H9 (cell line): Measurements from ENCODE around the gene UNC79. TPM values are rescaled to one million over a fixed set of nuclear protein-coding genes. Genes with fewer than 3 reads are reported as not detected.

Experiments used
- DNase-seq: peaks from one replicate; pipeline ENCODE4 v3.0.0-alpha.2; 2017
- H2AFZ ChIP-seq: one replicate; pipeline ENCODE4 v1.6.1; 2013; ENCODE audit warnings: mild to moderate bottlenecking, low read length, control low read depth, moderate library complexity
- H2AK5ac ChIP-seq: 2 replicates; pipeline ENCODE4 v1.6.1; 2013; ENCODE audit warnings: low read length, control low read depth, mixed read lengths; ENCODE audit not compliant: insufficient read length
- H2BK120ac ChIP-seq: one replicate; pipeline ENCODE4 v1.6.1; 2013; ENCODE audit warnings: low read depth, mild to moderate bottlenecking, low read length, control low read depth, inconsistent platforms; ENCODE audit not compliant: poor library complexity, severe bottlenecking
- H2BK12ac ChIP-seq: 2 replicates; pipeline ENCODE4 v1.6.1; 2013; ENCODE audit warnings: low read length, control low read depth, mixed read lengths, low read depth; ENCODE audit not compliant: insufficient read length
- H2BK15ac ChIP-seq: 2 replicates; pipeline ENCODE4 v1.6.1; 2013; ENCODE audit warnings: low read depth, low read length, control low read depth
- H2BK20ac ChIP-seq: one replicate; pipeline ENCODE4 v1.6.1; 2013; ENCODE audit warnings: low read depth, mild to moderate bottlenecking, low read length, control low read depth, inconsistent platforms; ENCODE audit not compliant: poor library complexity, severe bottlenecking
- H2BK5ac ChIP-seq: 2 replicates; pipeline ENCODE4 v1.6.1; 2013; ENCODE audit warnings: low read length, control low read depth, mixed read lengths; ENCODE audit not compliant: insufficient read length
- H3K14ac ChIP-seq: 2 replicates; pipeline ENCODE4 v1.6.1; 2013; ENCODE audit warnings: low read length, control low read depth; ENCODE audit not compliant: insufficient read depth
- H3K18ac ChIP-seq: 2 replicates; pipeline ENCODE4 v1.6.1; 2013; ENCODE audit warnings: low read depth, mild to moderate bottlenecking, mixed read lengths, low read length, control low read depth; ENCODE audit not compliant: insufficient read length
- H3K23ac ChIP-seq: 2 replicates; pipeline ENCODE4 v1.6.1; 2013; ENCODE audit warnings: low read length, control low read depth, mixed read lengths, low read depth; ENCODE audit not compliant: insufficient read length
- H3K23me2 ChIP-seq: 2 replicates; pipeline ENCODE4 v1.6.1; 2013; ENCODE audit warnings: low read depth, mild to moderate bottlenecking, mixed read lengths, low read length, control low read depth; ENCODE audit not compliant: insufficient read length, poor library complexity, severe bottlenecking
- H3K27ac ChIP-seq: 2 replicates; pipeline ENCODE4 v1.5.1; 2013; ENCODE audit warnings: low read length, control low read depth, mixed read lengths, low read depth; ENCODE audit not compliant: insufficient read length
- H3K27me3 ChIP-seq: 2 replicates; pipeline ENCODE4 v1.6.1; 2013; ENCODE audit warnings: low read length, control low read depth, inconsistent platforms; ENCODE audit not compliant: insufficient read depth
- H3K4ac ChIP-seq: 2 replicates; pipeline ENCODE4 v1.6.1; 2013; ENCODE audit warnings: low read depth, mild to moderate bottlenecking, control low read depth, inconsistent platforms, low read length, moderate library complexity
- H3K4me1 ChIP-seq: 2 replicates; pipeline ENCODE4 v1.6.1; 2013; ENCODE audit warnings: low read length, control low read depth, inconsistent platforms; ENCODE audit not compliant: insufficient read depth
- H3K4me2 ChIP-seq: 2 replicates; pipeline ENCODE4 v1.6.1; 2013; ENCODE audit warnings: low read length, control low read depth, mixed read lengths; ENCODE audit not compliant: insufficient read length, insufficient read depth
- H3K56ac ChIP-seq: 2 replicates; pipeline ENCODE4 v1.6.1; 2013; ENCODE audit warnings: low read depth, mild to moderate bottlenecking, mixed read lengths, low read length, control low read depth; ENCODE audit not compliant: insufficient read length
- H3K79me1 ChIP-seq: 2 replicates; pipeline ENCODE4 v1.6.1; 2013; ENCODE audit warnings: low read depth, mild to moderate bottlenecking, moderate library complexity, low read length, control low read depth, inconsistent platforms; ENCODE audit not compliant: insufficient read depth, poor library complexity, severe bottlenecking
- H3K79me2 ChIP-seq: 2 replicates; pipeline ENCODE4 v1.6.1; 2013; ENCODE audit warnings: low read length, control low read depth, inconsistent platforms; ENCODE audit not compliant: insufficient read depth
- H3K9ac ChIP-seq: 2 replicates; pipeline ENCODE4 v1.6.1; 2013; ENCODE audit warnings: low read length, control low read depth, mixed read lengths; ENCODE audit not compliant: insufficient read length; ENCODE audit errors: extremely low read depth
- H3K9me3 ChIP-seq: one replicate; pipeline ENCODE4 v1.6.1; 2013; ENCODE audit warnings: low read depth, low read length, inconsistent platforms; ENCODE audit not compliant: control insufficient read depth
- H3T11ph ChIP-seq: one replicate; pipeline ENCODE4 v1.6.1; 2013; ENCODE audit warnings: mild to moderate bottlenecking, low read length, control low read depth, inconsistent platforms
- H4K20me1 ChIP-seq: one replicate; pipeline ENCODE4 v1.6.1; 2013; ENCODE audit not compliant: control insufficient read depth, insufficient read length, insufficient read depth
- H4K5ac ChIP-seq: 2 replicates; pipeline ENCODE4 v1.6.1; 2013; ENCODE audit warnings: low read depth, mild to moderate bottlenecking, mixed read lengths, low read length, control low read depth; ENCODE audit not compliant: insufficient read length
- H4K8ac ChIP-seq: replicated peaks from 2 replicates; pipeline ENCODE4 v1.6.1; 2013; ENCODE audit warnings: low read length, control low read depth, mixed read lengths, low read depth; ENCODE audit not compliant: insufficient read length
- H4K91ac ChIP-seq: 2 replicates; pipeline ENCODE4 v1.6.1; 2013; ENCODE audit warnings: low read depth, mild to moderate bottlenecking, moderate library complexity, mixed read lengths, low read length, control low read depth; ENCODE audit not compliant: insufficient read length
- H3K27ac Mint-ChIP-seq, 3 experiments: 2 replicates in 2 of 3; 3 replicates in 1 of 3; pipeline ENCODE4 v1.8.0; 2020 to 2021; ENCODE audit warnings: mixed read lengths in 3 of 3, mild to moderate bottlenecking in 1 of 3, moderate library complexity in 1 of 3
- H3K27me3 Mint-ChIP-seq: 2 replicates; pipeline ENCODE4 v1.8.0; 2021; ENCODE audit warnings: low read depth, mild to moderate bottlenecking, moderate library complexity, mixed read lengths
- H3K36me3 Mint-ChIP-seq, 3 experiments: 2 replicates in 2 of 3; 3 replicates in 1 of 3; pipeline ENCODE4 v1.8.0; 2020 to 2021; ENCODE audit warnings: low read depth in 3 of 3, mixed read lengths in 3 of 3; ENCODE audit not compliant: insufficient read depth in 1 of 3
- H3K4me1 Mint-ChIP-seq, 2 experiments: 2 replicates each; pipeline ENCODE4 v1.8.0; 2020; ENCODE audit warnings: mixed read lengths in 2 of 2
- H3K4me3 Mint-ChIP-seq, 2 experiments: 2 replicates in 1 of 2; 3 replicates in 1 of 2; pipeline ENCODE4 v1.8.0; 2020 to 2021; ENCODE audit warnings: mild to moderate bottlenecking in 2 of 2, mixed read lengths in 2 of 2, moderate library complexity in 1 of 2
- H3K9me3 Mint-ChIP-seq, 2 experiments: 2 replicates in 1 of 2; 3 replicates in 1 of 2; pipeline ENCODE4 v1.8.0; 2020; ENCODE audit warnings: mild to moderate bottlenecking in 2 of 2, mixed read lengths in 2 of 2, moderate library complexity in 1 of 2
- WGBS: extraction: QIAGEN DNeasy Blood & Tissue Kit; methylation state at CpG from one replicate; pipeline ENCODE4 v1.1.7; 2013; ENCODE audit warnings: missing lambda C conversion rate, low lambda C conversion rate, mixed read lengths; ENCODE audit not compliant: insufficient read length; ENCODE audit errors: extremely low coverage; 5-methylcytosine and 5-hydroxymethylcytosine counted together
- total RNA-seq: library from RNA; stranded (reverse); gene quantifications from 2 replicates; pipeline ENCODE4 v1.2.1, GENCODE V29; 2021
- TF ChIP-seq, protein P1 (sequence below): fragments of 200-600 bp; sonication (generic); conservative IDR thresholded peaks from 3 replicates; pipeline ENCODE4 v1.8.0; 2021; ENCODE audit warnings: antibody characterized with exemption, mild to moderate bottlenecking

UNC79 gene
- total RNA-seq, 1 experiment from 2014 or later, result 3.0 TPM

DNA sequence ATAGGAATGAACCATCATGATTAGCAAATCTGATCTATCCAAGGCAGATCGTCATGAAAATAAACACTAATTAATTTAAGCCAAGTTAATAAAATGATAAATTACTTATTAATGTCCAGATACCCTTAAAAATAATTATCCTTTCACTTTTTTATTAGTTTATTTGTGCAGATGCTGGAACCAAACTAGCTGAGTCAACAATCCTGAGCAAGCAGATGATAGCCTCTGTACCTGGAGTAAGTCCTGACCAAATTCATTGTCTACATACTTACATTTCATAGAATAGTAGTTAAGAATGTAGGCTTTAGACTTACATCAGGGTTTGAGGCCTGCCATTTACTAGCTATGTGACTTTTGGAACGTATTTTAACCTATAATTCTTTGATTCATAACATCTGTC is 251.7 kb downstream of the UNC79 start:
- Histone ChIP-seq H4K8ac (no peak overlapping the region), H3K23me2 (no peaks in the 10 kb centered on the region), H3K18ac (no peak overlapping the region), H2BK5ac (no peak overlapping the region), H3K9me3 (no peaks in the 10 kb centered on the region), H3K56ac (no peak overlapping the region), H3K79me1 (no peaks in the 10 kb centered on the region), H3K4ac (no peak overlapping the region), H4K5ac (no peak overlapping the region), H2BK12ac (no peak overlapping the region), H4K91ac (no peak overlapping the region), H2BK15ac (no peak overlapping the region), H3T11ph (no peak overlapping the region), H2BK120ac (no peak overlapping the region), H2AFZ (no peak overlapping the region), H2BK20ac (no peak overlapping the region), H3K27me3 (no peaks in the 10 kb centered on the region), H3K27ac (no peak overlapping the region), H3K4me2 (no peak overlapping the region), H3K14ac (no peak overlapping the region), H3K79me2 (no peaks in the 10 kb centered on the region), H3K4me1 (peaks cover 8% of the 10 kb centered on the region; the same call in 1 of the 2 replicates), H3K23ac (no peak overlapping the region), H3K9ac (no peak overlapping the region), H2AK5ac (no peak overlapping the region), H4K20me1 (no peaks in the 10 kb centered on the region)
- Mint-ChIP-seq H3K36me3 (no peaks in the 10 kb centered on the region), H3K27me3 (no peaks in the 10 kb centered on the region), H3K27ac (no peak overlapping the region), H3K4me3 (no peak overlapping the region), H3K4me1 (peaks cover 34 to 37% of the 10 kb centered on the region in 2 experiments), H3K9me3 (no peaks in the 10 kb centered on the region)
- TF ChIP-seq, protein P1, sequence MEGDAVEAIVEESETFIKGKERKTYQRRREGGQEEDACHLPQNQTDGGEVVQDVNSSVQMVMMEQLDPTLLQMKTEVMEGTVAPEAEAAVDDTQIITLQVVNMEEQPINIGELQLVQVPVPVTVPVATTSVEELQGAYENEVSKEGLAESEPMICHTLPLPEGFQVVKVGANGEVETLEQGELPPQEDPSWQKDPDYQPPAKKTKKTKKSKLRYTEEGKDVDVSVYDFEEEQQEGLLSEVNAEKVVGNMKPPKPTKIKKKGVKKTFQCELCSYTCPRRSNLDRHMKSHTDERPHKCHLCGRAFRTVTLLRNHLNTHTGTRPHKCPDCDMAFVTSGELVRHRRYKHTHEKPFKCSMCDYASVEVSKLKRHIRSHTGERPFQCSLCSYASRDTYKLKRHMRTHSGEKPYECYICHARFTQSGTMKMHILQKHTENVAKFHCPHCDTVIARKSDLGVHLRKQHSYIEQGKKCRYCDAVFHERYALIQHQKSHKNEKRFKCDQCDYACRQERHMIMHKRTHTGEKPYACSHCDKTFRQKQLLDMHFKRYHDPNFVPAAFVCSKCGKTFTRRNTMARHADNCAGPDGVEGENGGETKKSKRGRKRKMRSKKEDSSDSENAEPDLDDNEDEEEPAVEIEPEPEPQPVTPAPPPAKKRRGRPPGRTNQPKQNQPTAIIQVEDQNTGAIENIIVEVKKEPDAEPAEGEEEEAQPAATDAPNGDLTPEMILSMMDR, result no peak
- DNase-seq, result no peak
- whole genome bisulfite sequencing, result no CpG with 5 or more reads among the region's 2 CpGs
